ENCODE measurements around the gene PDE7B. TPM values are rescaled to one million over a fixed set of nuclear protein-coding genes. Genes with fewer than 3 reads are reported as not detected.

The PDE7B gene
- total and polyA plus RNA-seq, 2 of the 8 experiments (the other 6 are each of a cell fraction or from before 2014, with no cell fraction given) = not detected

DNA sequence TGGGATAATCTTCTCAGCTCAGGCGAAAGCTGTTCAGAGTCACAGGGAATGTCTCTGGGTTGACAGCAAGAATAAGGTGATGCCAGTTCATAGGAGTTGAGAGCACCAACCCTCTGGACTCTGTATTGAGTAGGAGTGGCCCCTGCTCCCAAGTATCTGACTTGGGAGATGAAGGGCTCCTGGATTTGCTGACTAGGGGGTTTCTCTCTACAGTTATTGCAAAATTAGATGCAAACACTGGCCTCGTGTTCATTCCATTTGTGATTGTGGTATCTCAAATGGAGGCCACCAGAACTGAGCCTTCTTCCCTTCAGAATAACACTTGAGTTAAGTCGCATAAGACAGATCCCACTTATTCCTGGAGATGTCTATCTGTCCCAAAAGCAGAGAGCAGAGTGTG, 135.7 kb downstream of the PDE7B start:
- H4K20me1 ChIP-seq (replicated peaks in 1 of 2; ENCODE audit: control insufficient read depth in 1 of 2, insufficient read depth in 2 of 2, low read length in 2 of 2) = no peaks in the 10 kb centered on the region
- H4K8ac ChIP-seq (ENCODE audit: extremely low read depth, insufficient read depth, low read length) = no peak overlapping the region
- H3K4me1 ChIP-seq (replicated peaks in 1 of 4; ENCODE audit: control insufficient read depth in 3 of 4, insufficient read depth in 4 of 4, low read length in 3 of 4) = no peaks in the 10 kb centered on the region
- no peak overlapping the region for H4K5ac ChIP-seq (ENCODE audit: insufficient read length, low read depth, low read length)
- no peaks in the 10 kb centered on the region for H3K79me2 ChIP-seq (ENCODE audit: control insufficient read depth in 1 of 2, insufficient read depth in 2 of 2, low read length in 2 of 2)
- no peaks in the 10 kb centered on the region for H3K9me3 ChIP-seq (ENCODE audit: insufficient read depth in 2 of 2, low read depth in 1 of 2, low read length in 1 of 2)
- no peak for DNase-seq (ENCODE audit: low read depth in 1 of 2, low spot score in 2 of 2)
- no peaks in the 10 kb centered on the region for H3K36me3 ChIP-seq (ENCODE audit: control insufficient read depth in 2 of 4, insufficient read depth in 4 of 4, low read length in 3 of 4)
- ChIA-PET CTCF (ENCODE audit: partially characterized antibody) (no interaction called here), POLR2A (ENCODE audit: partially characterized antibody) (no interaction called here)
- H2BK12ac ChIP-seq (ENCODE audit: low read depth, low read length) = no peak overlapping the region
- H3K27ac ChIP-seq (ENCODE audit: low read depth, low read length) = no peak overlapping the region
- no peak overlapping the region for H3K9ac ChIP-seq (replicated peaks in 1 of 4; ENCODE audit: extremely low read depth in 1 of 4, low read depth in 3 of 4, low read length in 3 of 4)
- H2BK20ac ChIP-seq (ENCODE audit: low read length) = no peak overlapping the region
- H3K4ac ChIP-seq (replicated peaks; ENCODE audit: insufficient read length, low read depth, low read length) = no peak overlapping the region
- H3K18ac ChIP-seq (ENCODE audit: extremely low read depth, low read length) = no peak overlapping the region
- TF ChIP-seq SRF (IDR thresholded peaks at IDR 0.05; ENCODE audit: low read depth, low read length) = no peak
- TF ChIP-seq TAF1 (IDR thresholded peaks at IDR 0.05; ENCODE audit: low read depth, low read length) = no peak
- no peak for TF ChIP-seq KDM4A (IDR thresholded peaks at IDR 0.05; ENCODE audit: low read depth, low read length, severe bottlenecking)
- TF ChIP-seq FOSL1 (IDR thresholded peaks at IDR 0.05; ENCODE audit: insufficient read depth, low read depth, low read length) = no peak
- TF ChIP-seq, protein P1, sequence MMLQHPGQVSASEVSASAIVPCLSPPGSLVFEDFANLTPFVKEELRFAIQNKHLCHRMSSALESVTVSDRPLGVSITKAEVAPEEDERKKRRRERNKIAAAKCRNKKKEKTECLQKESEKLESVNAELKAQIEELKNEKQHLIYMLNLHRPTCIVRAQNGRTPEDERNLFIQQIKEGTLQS (IDR thresholded peaks at IDR 0.05; ENCODE audit: insufficient read depth, low read depth, low read length) = no peak
- TF ChIP-seq SIN3A (conservative IDR thresholded peaks at IDR 0.05 in 1 of 2, IDR thresholded peaks at IDR 0.05 in 1 of 2; ENCODE audit: low read depth in 1 of 2, low read length in 2 of 2) = no peak
- 81% methylated on average over 3 of the region's 3 CpGs; no CpG with 5 or more reads in 1 of the 2 experiments for WGBS, 2 experiments (ENCODE audit: extremely low coverage in 1 of 2, insufficient coverage in 1 of 2, insufficient read length in 1 of 2, insufficient replicate concordance in 2 of 2, low coverage in 1 of 2, low lambda C conversion rate in 2 of 2, missing lambda C conversion rate in 1 of 2)
- no peak overlapping the region for H2BK5ac ChIP-seq (ENCODE audit: low read depth, low read length)
- no peak overlapping the region for H3K56ac ChIP-seq (replicated peaks; ENCODE audit: insufficient read length, low read depth, low read length)
- H2AFZ ChIP-seq (ENCODE audit: low read length) = no peak overlapping the region
- H4K91ac ChIP-seq (replicated peaks; ENCODE audit: insufficient read length, low read length) = no peak overlapping the region
- no peak overlapping the region for H2AK5ac ChIP-seq (ENCODE audit: low read depth, low read length)
- H2BK15ac ChIP-seq (ENCODE audit: low read length) = no peak overlapping the region
- no peaks in the 10 kb centered on the region for H3K79me1 ChIP-seq (ENCODE audit: low read depth, low read length)
- no peaks in the 10 kb centered on the region for H3K23me2 ChIP-seq (ENCODE audit: low read depth, low read length)
- no peak overlapping the region for H3K14ac ChIP-seq (ENCODE audit: insufficient read length)
- no peaks in the 10 kb centered on the region for H3K27me3 ChIP-seq (replicated peaks in 1 of 4; ENCODE audit: control insufficient read depth in 3 of 4, extremely low read depth in 1 of 4, insufficient read depth in 3 of 4, low read length in 3 of 4)
- no peak overlapping the region for H3K4me3 ChIP-seq (ENCODE audit: extremely low read depth in 1 of 4, insufficient read depth in 2 of 4, low read depth in 3 of 4, low read length in 4 of 4)
- no peak for FAIRE-seq
- no peak overlapping the region for H3K23ac ChIP-seq (ENCODE audit: insufficient read length)
- H2BK120ac ChIP-seq (replicated peaks; ENCODE audit: low read depth, low read length) = no peak overlapping the region
- no peak overlapping the region for H3K4me2 ChIP-seq (ENCODE audit: insufficient read depth in 1 of 2, low read depth in 2 of 2, low read length in 2 of 2)

All from H1 (cell line).